Effector memory CD4-positive, alpha-beta T cell (primary cell): ENCODE results near the gene RBL2.
A peak's percentile ranks its signal among the peaks of the same experiment; 100 is the strongest.

ENCODE experiments used
- DNase-seq, 3 donors: peaks; one replicate each; pipeline ENCODE4 v3.0.0-alpha.2; 2020
- H3K27ac ChIP-seq: 2 replicates; pipeline ENCODE4 v1.7.0; 2013; ENCODE audit warnings: mild to moderate bottlenecking, low read length, moderate library complexity; ENCODE audit not compliant: insufficient read depth, poor library complexity, severe bottlenecking
- H3K27me3 ChIP-seq: replicated peaks from 2 replicates; pipeline ENCODE4 v1.7.0; 2013; ENCODE audit warnings: mild to moderate bottlenecking, low read length; ENCODE audit not compliant: insufficient read depth, control insufficient read depth, poor library complexity, severe bottlenecking
- H3K36me3 ChIP-seq: 2 replicates; pipeline ENCODE4 v1.7.0; 2013; ENCODE audit warnings: mild to moderate bottlenecking, low read length, moderate library complexity; ENCODE audit not compliant: control insufficient read depth, insufficient read depth
- H3K4me1 ChIP-seq: 2 replicates; pipeline ENCODE4 v1.7.0; 2013; ENCODE audit warnings: low read length, mild to moderate bottlenecking; ENCODE audit not compliant: control insufficient read depth, insufficient read depth, poor library complexity, severe bottlenecking
- H3K4me3 ChIP-seq: 2 replicates; pipeline ENCODE4 v1.7.0; 2013; ENCODE audit warnings: low read length, low read depth, mild to moderate bottlenecking; ENCODE audit not compliant: insufficient read depth, poor library complexity, severe bottlenecking
- H3K9me3 ChIP-seq: 2 replicates; pipeline ENCODE4 v1.7.0; 2013; ENCODE audit warnings: mild to moderate bottlenecking, low read length, moderate library complexity; ENCODE audit not compliant: control insufficient read depth

Gene RBL2

DNA sequence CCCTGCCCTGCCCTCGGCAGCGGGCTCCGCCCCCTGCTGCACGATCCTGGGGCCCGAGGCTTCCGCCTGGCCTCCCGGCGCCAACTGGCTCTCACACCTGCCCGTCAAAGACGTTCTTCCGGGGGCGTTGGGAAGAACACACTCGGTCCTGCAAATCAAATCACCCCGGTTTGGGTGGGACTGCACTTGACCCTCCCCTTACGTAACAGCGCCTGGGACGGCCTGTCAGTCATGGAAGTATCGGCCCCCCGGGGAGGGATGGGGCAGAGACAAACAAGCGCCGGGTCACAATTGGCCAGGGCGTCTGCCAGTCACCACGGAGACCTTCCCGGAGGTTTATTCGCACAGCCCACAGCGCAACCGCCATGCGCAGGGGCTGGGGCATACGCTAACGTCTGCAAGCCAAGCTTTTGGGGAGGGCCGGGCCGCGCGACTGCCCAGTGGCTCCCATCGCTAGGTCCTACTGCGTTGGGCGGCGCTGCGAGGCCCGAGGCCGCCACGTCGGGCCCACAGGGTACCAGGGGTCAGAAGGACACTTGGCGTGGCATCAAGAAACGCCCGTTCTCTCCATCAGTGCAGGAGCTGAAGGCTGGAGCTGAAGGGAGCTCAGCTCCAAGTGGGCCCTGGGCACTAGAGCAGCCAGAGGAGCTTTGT is 69.1 kb downstream of the RBL2 start:
- peak; percentile 98 to 100 (median 100) for DNase-seq
- no peaks in the 10 kb centered on the region for H3K9me3 ChIP-seq
- peak overlapping the region; percentile 69 for H3K4me3 ChIP-seq
- H3K36me3 ChIP-seq: peaks cover 8% of the 10 kb centered on the region
- no peaks in the 10 kb centered on the region for H3K27me3 ChIP-seq
- peaks cover 30% of the 10 kb centered on the region for H3K4me1 ChIP-seq
- H3K27ac ChIP-seq: peak overlapping the region; percentile 83

GRCh38 chr16:53503991-53504663 is 69.9 kb downstream of the RBL2 start:
- Histone ChIP-seq H3K27ac (peak overlapping the region; percentile 83), H3K4me3 (peak overlapping the region; percentile 30), H3K9me3 (no peaks in the 10 kb centered on the region), H3K27me3 (no peaks in the 10 kb centered on the region), H3K36me3 (peaks cover 1% of the 10 kb centered on the region), H3K4me1 (peaks cover 30% of the 10 kb centered on the region)
- DNase-seq: peak in 1 of 3 donors; percentile 31

GRCh38 chr16:53504665-53505064 is 70.4 kb downstream of the RBL2 start:
- Histone ChIP-seq H3K4me1 (peaks cover 30% of the 10 kb centered on the region), H3K4me3 (peak overlapping the region; percentile 30), H3K27ac (peak overlapping the region; percentile 83), H3K9me3 (no peaks in the 10 kb centered on the region), H3K27me3 (no peaks in the 10 kb centered on the region), H3K36me3 (no peaks in the 10 kb centered on the region)
- peak in 1 of 3 donors; percentile 42 for DNase-seq

- Histone ChIP-seq H3K27me3 (no peaks in the 10 kb centered on the region), H3K9me3 (no peaks in the 10 kb centered on the region), H3K36me3 (no peaks in the 10 kb centered on the region), H3K4me1 (peaks cover 28% of the 10 kb centered on the region), H3K4me3 (no peak overlapping the region), H3K27ac (no peak overlapping the region)
- no peak for DNase-seq
These were observed 72.0 kb downstream of the RBL2 start for GRCh38 chr16:53506254-53506653.

GRCh38 chr16:53507464-53508179 is 73.4 kb downstream of the RBL2 start:
- Histone ChIP-seq H3K9me3 (no peaks in the 10 kb centered on the region), H3K27me3 (no peaks in the 10 kb centered on the region), H3K4me3 (no peak overlapping the region), H3K4me1 (peaks cover 18% of the 10 kb centered on the region), H3K27ac (no peak overlapping the region), H3K36me3 (no peaks in the 10 kb centered on the region)
- DNase-seq: no peak

GRCh38 chr16:53509906-53510703 is 75.8 kb downstream of the RBL2 start:
- Histone ChIP-seq H3K27me3 (no peaks in the 10 kb centered on the region), H3K4me1 (peaks cover 7% of the 10 kb centered on the region), H3K9me3 (no peaks in the 10 kb centered on the region), H3K36me3 (no peaks in the 10 kb centered on the region), H3K27ac (no peak overlapping the region), H3K4me3 (peak overlapping the region; percentile 35)
- DNase-seq: peak; percentile 17 to 49 (median 23)

DNA sequence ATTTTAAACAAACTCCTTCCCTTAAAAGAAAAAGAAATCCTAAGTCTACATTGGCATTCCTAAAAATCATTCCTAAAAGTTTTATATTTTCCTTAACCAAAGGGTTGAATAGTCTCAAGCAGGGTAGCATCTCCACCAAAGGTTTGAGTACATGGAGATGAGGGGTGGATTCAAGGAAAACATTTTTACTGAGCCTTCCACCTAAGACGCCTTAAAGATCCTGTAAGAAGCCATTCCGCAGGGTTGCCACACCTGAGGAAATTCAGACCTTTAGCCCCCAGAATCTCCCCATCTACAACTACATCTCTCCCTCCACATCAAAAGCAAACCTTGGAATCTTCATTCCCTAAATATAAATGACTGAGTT is 76.4 kb downstream of the RBL2 start:
- Histone ChIP-seq H3K9me3 (no peaks in the 10 kb centered on the region), H3K27me3 (no peaks in the 10 kb centered on the region), H3K4me3 (peak overlapping the region; percentile 35), H3K4me1 (peaks cover 7% of the 10 kb centered on the region), H3K36me3 (no peaks in the 10 kb centered on the region), H3K27ac (no peak overlapping the region)
- no peak for DNase-seq

DNA sequence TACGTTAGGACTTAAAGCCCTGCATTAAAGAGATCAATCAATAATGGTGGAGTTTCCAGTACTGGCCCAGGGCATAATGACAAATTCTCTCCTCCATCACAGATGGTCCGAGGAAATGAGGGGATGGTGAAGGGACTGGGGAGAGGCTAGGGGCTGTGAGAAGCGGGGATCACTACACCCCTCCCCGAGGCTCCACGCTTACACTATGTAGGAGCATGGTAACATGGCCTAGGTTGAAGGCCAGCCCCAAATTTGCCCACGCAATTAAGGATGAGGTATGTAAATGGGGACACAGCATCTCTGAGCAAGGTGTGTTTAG is 76.8 kb downstream of the RBL2 start:
- Histone ChIP-seq H3K9me3 (no peaks in the 10 kb centered on the region), H3K4me3 (no peak overlapping the region), H3K27me3 (no peaks in the 10 kb centered on the region), H3K36me3 (no peaks in the 10 kb centered on the region), H3K27ac (no peak overlapping the region), H3K4me1 (peaks cover 7% of the 10 kb centered on the region)
- DNase-seq: no peak

DNA sequence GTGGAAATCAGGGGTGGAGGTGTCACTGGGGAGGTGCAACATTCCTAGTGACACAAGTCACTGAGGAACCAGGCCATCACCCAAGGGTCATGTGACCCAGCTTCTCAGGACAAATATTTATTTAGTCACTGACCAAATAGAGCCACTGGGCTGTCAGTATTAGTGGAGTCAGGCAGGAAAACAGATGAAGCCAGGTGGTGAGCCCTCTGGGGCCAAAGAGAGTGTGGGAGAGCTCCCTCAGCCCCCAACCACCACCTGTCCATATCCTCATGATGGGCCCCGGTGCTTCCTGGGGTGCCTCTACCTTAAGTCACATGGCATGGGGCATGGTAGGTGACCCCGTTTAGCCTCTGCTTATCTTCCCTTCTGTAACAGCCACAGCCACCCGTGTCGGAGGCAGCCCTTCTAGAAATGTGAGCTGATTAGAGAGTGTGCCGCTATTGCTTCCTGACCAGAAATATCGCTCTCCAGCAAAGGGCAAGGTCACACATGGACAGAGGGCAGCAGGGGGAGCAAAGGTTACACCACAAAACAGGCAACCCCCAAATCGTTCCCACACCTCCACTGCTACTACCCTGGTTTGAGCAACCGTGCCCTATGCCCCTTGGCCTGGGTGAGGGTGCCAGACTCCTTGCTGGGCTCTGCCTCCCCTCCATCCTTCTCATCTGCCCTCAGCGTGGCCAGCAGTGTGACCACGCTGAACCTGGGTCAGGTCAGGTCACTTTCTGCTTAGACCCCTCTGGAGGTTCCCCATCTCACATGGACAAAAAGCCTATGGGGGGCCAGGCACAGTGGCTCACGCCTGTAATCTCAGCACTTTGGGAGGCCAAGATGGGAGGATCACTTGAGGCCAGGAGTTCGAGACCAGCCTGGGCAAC is 77.4 kb downstream of the RBL2 start:
- no peaks in the 10 kb centered on the region for H3K9me3 ChIP-seq
- no peak overlapping the region for H3K4me3 ChIP-seq
- H3K4me1 ChIP-seq: peaks cover 7% of the 10 kb centered on the region
- no peak overlapping the region for H3K27ac ChIP-seq
- no peaks in the 10 kb centered on the region for H3K36me3 ChIP-seq
- H3K27me3 ChIP-seq: no peaks in the 10 kb centered on the region
- DNase-seq: no peak
